Stimulated activated CD4-positive, alpha-beta T cell treated with anti-CD3 and anti-CD28 coated beads, TNF-alpha, amount 100 ng/mL, for 4 hours (primary cell): ENCODE results near the gene CNNM4.
A peak's percentile ranks its signal among the peaks of the same experiment; 100 is the strongest.

ENCODE experiments used
- DNase-seq, 3 experiments: peaks; one replicate each; pipeline ENCODE4 v3.0.0-alpha.2; 2020; ENCODE audit warnings: low read depth in 3 of 3

Gene CNNM4

GRCh38 chr2:96760036-96760985 lies at the start of gene CNNM4:
CNNM4 (plus strand) TSS chr2:96760902; CDS start chr2:96761000, 98 bp downstream.
- peak; percentile 86 to 87 (median 86) for DNase-seq

GRCh38 chr2:96710985-96711384 lies 49.7 kb upstream of the CNNM4 start:
- DNase-seq, result no peak

- DNase-seq, result no peak
Observed at GRCh38 chr2:96715658-96716057, 45.0 kb upstream of the CNNM4 start.

GRCh38 chr2:96716388-96716787 lies 44.3 kb upstream of the CNNM4 start:
- DNase-seq, result no peak

GRCh38 chr2:96726131-96726530 lies 34.6 kb upstream of the CNNM4 start:
- no peak for DNase-seq

GRCh38 chr2:96727431-96727830 lies 33.3 kb upstream of the CNNM4 start:
- DNase-seq, result no peak

- DNase-seq, result no peak
Observed at GRCh38 chr2:96729748-96730147, 31.0 kb upstream of the CNNM4 start.

GRCh38 chr2:96730212-96730611 lies 30.5 kb upstream of the CNNM4 start:
- no peak for DNase-seq

GRCh38 chr2:96733931-96734330 lies 26.8 kb upstream of the CNNM4 start:
- no peak for DNase-seq

GRCh38 chr2:96734880-96735583 lies 25.7 kb upstream of the CNNM4 start:
- DNase-seq, result no peak

- DNase-seq, result no peak
Observed at GRCh38 chr2:96737251-96737650, 23.5 kb upstream of the CNNM4 start.

GRCh38 chr2:96737831-96738230 lies 22.9 kb upstream of the CNNM4 start:
- no peak for DNase-seq

GRCh38 chr2:96739076-96739632 lies 21.5 kb upstream of the CNNM4 start:
- DNase-seq, result no peak

- peak; percentile 92 to 96 (median 94) for DNase-seq
Observed at GRCh38 chr2:96739633-96740428, 20.9 kb upstream of the CNNM4 start, which contains the start of gene LMAN2L. LMAN2L (minus strand) TSS chr2:96740064; CDS start chr2:96740040, 24 bp downstream.

GRCh38 chr2:96747061-96747617 lies 13.6 kb upstream of the CNNM4 start:
- no peak for DNase-seq

- DNase-seq, result no peak
Observed at GRCh38 chr2:96751800-96752199, 8.9 kb upstream of the CNNM4 start.

GRCh38 chr2:96753661-96754282 lies 6.9 kb upstream of the CNNM4 start:
- no peak for DNase-seq

GRCh38 chr2:96754317-96754716 lies 6.4 kb upstream of the CNNM4 start:
- no peak for DNase-seq

- DNase-seq, result no peak
Observed at GRCh38 chr2:96756788-96757476, 3.8 kb upstream of the CNNM4 start.

GRCh38 chr2:96757477-96757860 lies 3.2 kb upstream of the CNNM4 start:
- DNase-seq, result no peak
